ENCODE results near the gene IMPA2. TPM values are rescaled to one million over a fixed set of nuclear protein-coding genes. Genes with fewer than 3 reads are reported as not detected.
"Not testable (repeated sequence)": the region's sequence is repeated elsewhere in the genome, so short reads cannot be mapped to it uniquely, and the experiment has no call there.

The IMPA2 gene
- total RNA-seq, 2 experiments from 2014 or later = 18.6 to 20.4 TPM

- ChIA-PET POLR2A (no interaction called here), CTCF (interaction anchor here (1.1 kb wide), 1 partner anchor 9 kb away, joined by 4 read pairs; no protein-coding TSS in a partner anchor)
- DNase-seq = no peak
- Mint-ChIP-seq H3K4me3 (no peak overlapping the region), H3K4me1 (no peaks in the 10 kb centered on the region), H3K9me3 (no peaks in the 10 kb centered on the region), H3K36me3 (ENCODE audit: low read depth) (no peaks in the 10 kb centered on the region), H3K27ac (no peak overlapping the region), H3K27me3 (no peaks in the 10 kb centered on the region)
Observed at GRCh38 chr18:12059334-12060181, 78.3 kb downstream of the IMPA2 start.

- ChIA-PET CTCF (interaction anchor here (1.1 kb wide), 1 partner anchor 10 kb away, joined by 4 read pairs; no protein-coding TSS in a partner anchor), POLR2A (no interaction called here)
- no peak for DNase-seq
- H3K27ac Mint-ChIP-seq = no peak overlapping the region
- no peak overlapping the region for H3K4me3 Mint-ChIP-seq
- H3K9me3 Mint-ChIP-seq = no peaks in the 10 kb centered on the region
- no peaks in the 10 kb centered on the region for H3K4me1 Mint-ChIP-seq
- no peaks in the 10 kb centered on the region for H3K36me3 Mint-ChIP-seq (ENCODE audit: low read depth)
- H3K27me3 Mint-ChIP-seq = no peaks in the 10 kb centered on the region
Observed at GRCh38 chr18:12060182-12060870, 79.0 kb downstream of the IMPA2 start.

- Mint-ChIP-seq H3K27me3 (peaks cover 2% of the 10 kb centered on the region), H3K4me3 (no peak overlapping the region), H3K4me1 (no peaks in the 10 kb centered on the region), H3K36me3 (ENCODE audit: low read depth) (no peaks in the 10 kb centered on the region), H3K27ac (no peak overlapping the region), H3K9me3 (no peaks in the 10 kb centered on the region)
- POLR2A ChIA-PET = no interaction called here
- DNase-seq = no peak
- CTCF ChIA-PET = no interaction called here
Observed at GRCh38 chr18:12061685-12062084, 80.4 kb downstream of the IMPA2 start.

- H3K27me3 Mint-ChIP-seq = peaks cover 2% of the 10 kb centered on the region
- CTCF ChIA-PET = no interaction called here
Observed at GRCh38 chr18:12062974-12063373, 81.7 kb downstream of the IMPA2 start.

GRCh38 chr18:12064086-12064763, 82.9 kb downstream of the IMPA2 start:
- Mint-ChIP-seq H3K4me1 (no peaks in the 10 kb centered on the region), H3K4me3 (no peak overlapping the region), H3K27me3 (peaks cover 8% of the 10 kb centered on the region), H3K9me3 (no peaks in the 10 kb centered on the region), H3K36me3 (ENCODE audit: low read depth) (no peaks in the 10 kb centered on the region), H3K27ac (no peak overlapping the region)
- ChIA-PET POLR2A (no interaction called here), CTCF (no interaction called here)
- DNase-seq = no peak

More at GRCh38 chr18:12062974-12063373, 81.7 kb downstream of the IMPA2 start:
- no peak for DNase-seq
- no peaks in the 10 kb centered on the region for H3K36me3 Mint-ChIP-seq (ENCODE audit: low read depth)
- no peaks in the 10 kb centered on the region for H3K4me1 Mint-ChIP-seq
- H3K27ac Mint-ChIP-seq = no peak overlapping the region
- POLR2A ChIA-PET = no interaction called here
- H3K4me3 Mint-ChIP-seq = no peak overlapping the region
- no peaks in the 10 kb centered on the region for H3K9me3 Mint-ChIP-seq

- H3K36me3 Mint-ChIP-seq (ENCODE audit: low read depth) = no peaks in the 10 kb centered on the region
- H3K27me3 Mint-ChIP-seq = peaks cover 9% of the 10 kb centered on the region
- ChIA-PET POLR2A (no interaction called here), CTCF (no interaction called here)
- no peak for DNase-seq
- no peak overlapping the region for H3K27ac Mint-ChIP-seq
- no peaks in the 10 kb centered on the region for H3K9me3 Mint-ChIP-seq
- no peak overlapping the region for H3K4me3 Mint-ChIP-seq
- no peaks in the 10 kb centered on the region for H3K4me1 Mint-ChIP-seq
Observed at GRCh38 chr18:12065397-12065796, 84.1 kb downstream of the IMPA2 start.

- H3K27ac Mint-ChIP-seq = no peak overlapping the region
- H3K27me3 Mint-ChIP-seq = peaks cover 13% of the 10 kb centered on the region
- no peak overlapping the region for H3K4me3 Mint-ChIP-seq
- DNase-seq = no peak
- H3K9me3 Mint-ChIP-seq = no peaks in the 10 kb centered on the region
- ChIA-PET POLR2A (no interaction called here), CTCF (no interaction called here)
- H3K4me1 Mint-ChIP-seq = no peaks in the 10 kb centered on the region
- H3K36me3 Mint-ChIP-seq (ENCODE audit: low read depth) = no peaks in the 10 kb centered on the region
Observed at GRCh38 chr18:12066910-12067511, 85.7 kb downstream of the IMPA2 start.

- no peak for DNase-seq
- CTCF ChIA-PET = no interaction called here
Observed at GRCh38 chr18:12067671-12068070, 86.4 kb downstream of the IMPA2 start.

GRCh38 chr18:12068316-12068949, 87.1 kb downstream of the IMPA2 start:
- H3K4me1 Mint-ChIP-seq; H3K36me3 Mint-ChIP-seq (ENCODE audit: low read depth); H3K27ac Mint-ChIP-seq; H3K4me3 Mint-ChIP-seq; CTCF ChIA-PET; H3K9me3 Mint-ChIP-seq; DNase-seq; POLR2A ChIA-PET: not testable (repeated sequence)
- H3K27me3 Mint-ChIP-seq = peaks cover 19% of the 10 kb centered on the region

More at GRCh38 chr18:12067671-12068070, 86.4 kb downstream of the IMPA2 start:
- Mint-ChIP-seq H3K4me3 (no peak overlapping the region), H3K36me3 (ENCODE audit: low read depth) (no peaks in the 10 kb centered on the region), H3K9me3 (no peaks in the 10 kb centered on the region), H3K4me1 (no peaks in the 10 kb centered on the region), H3K27me3 (peaks cover 15% of the 10 kb centered on the region), H3K27ac (no peak overlapping the region)
- POLR2A ChIA-PET = no interaction called here

- CTCF ChIA-PET = interaction anchor here (0.7 kb wide), 1 partner anchor 9 kb away, joined by 3 read pairs; no protein-coding TSS in a partner anchor
- no peaks in the 10 kb centered on the region for H3K4me1 Mint-ChIP-seq
- peaks cover 22% of the 10 kb centered on the region for H3K27me3 Mint-ChIP-seq
- POLR2A ChIA-PET = no interaction called here
- H3K27ac Mint-ChIP-seq = no peak overlapping the region
- no peak overlapping the region for H3K4me3 Mint-ChIP-seq
- no peak for DNase-seq
- H3K36me3 Mint-ChIP-seq (ENCODE audit: low read depth) = no peaks in the 10 kb centered on the region
- H3K9me3 Mint-ChIP-seq = no peaks in the 10 kb centered on the region
Observed at GRCh38 chr18:12068950-12069320, 87.6 kb downstream of the IMPA2 start.

- H3K4me3 Mint-ChIP-seq; CTCF ChIA-PET; H3K27ac Mint-ChIP-seq; H3K36me3 Mint-ChIP-seq (ENCODE audit: low read depth); H3K4me1 Mint-ChIP-seq; POLR2A ChIA-PET; DNase-seq; H3K9me3 Mint-ChIP-seq: not testable (repeated sequence)
- H3K27me3 Mint-ChIP-seq = peaks cover 35% of the 10 kb centered on the region
Observed at GRCh38 chr18:12071066-12071465, 89.8 kb downstream of the IMPA2 start.

GRCh38 chr18:12072996-12073395, 91.7 kb downstream of the IMPA2 start:
- Mint-ChIP-seq H3K36me3 (ENCODE audit: low read depth) (no peaks in the 10 kb centered on the region), H3K9me3 (no peaks in the 10 kb centered on the region), H3K4me3 (no peak overlapping the region), H3K4me1 (no peaks in the 10 kb centered on the region), H3K27me3 (peaks cover 41% of the 10 kb centered on the region), H3K27ac (no peak overlapping the region)
- CTCF ChIA-PET = no interaction called here
- POLR2A ChIA-PET = no interaction called here
- DNase-seq = no peak
